Progenitor cell of endocrine pancreas (in vitro differentiated cells): ENCODE results near the gene NEURL1B. TPM values are rescaled to one million over a fixed set of nuclear protein-coding genes. Genes with fewer than 3 reads are reported as not detected.

Experiments
- DNase-seq: peaks from one replicate; pipeline ENCODE4 v3.0.0; 2021; ENCODE audit warnings: low spot score; ENCODE audit not compliant: unreplicated experiment
- H3K27ac Mint-ChIP-seq: 2 replicates; pipeline ENCODE4 v1.8.0; 2021; ENCODE audit warnings: mild to moderate bottlenecking, moderate library complexity, mixed read lengths
- H3K27me3 Mint-ChIP-seq: 2 replicates; pipeline ENCODE4 v1.8.0; 2021; ENCODE audit warnings: mixed read lengths
- H3K36me3 Mint-ChIP-seq: 2 replicates; pipeline ENCODE4 v1.8.0; 2022; ENCODE audit warnings: mixed read lengths; ENCODE audit not compliant: insufficient read depth
- H3K4me1 Mint-ChIP-seq: 2 replicates; pipeline ENCODE4 v1.8.0; 2021; ENCODE audit warnings: low read depth, mixed read lengths
- H3K4me3 Mint-ChIP-seq: 2 replicates; pipeline ENCODE4 v1.8.0; 2021; ENCODE audit warnings: low read depth, mild to moderate bottlenecking, moderate library complexity, mixed read lengths
- H3K9me3 Mint-ChIP-seq: 2 replicates; pipeline ENCODE4 v1.8.0; 2021; ENCODE audit warnings: low read depth, mixed read lengths
- total RNA-seq: library from RNA; stranded (reverse); gene quantifications from 2 replicates; pipeline ENCODE4 v1.2.1, GENCODE V29; 2021
- TF ChIP-seq, protein P1 (sequence below): fragments of 200-600 bp; sonication (generic); IDR thresholded peaks from one replicate; pipeline ENCODE4 v1.5.0; 2021; ENCODE audit warnings: antibody characterized with exemption, mild to moderate bottlenecking; ENCODE audit not compliant: unreplicated experiment

The NEURL1B gene
- total RNA-seq, 1 donor from 2014 or later: 4.0 TPM

GRCh38 chr5:172603251-172603806 lies 37.7 kb upstream of the NEURL1B start:
- TF ChIP-seq, protein P1, sequence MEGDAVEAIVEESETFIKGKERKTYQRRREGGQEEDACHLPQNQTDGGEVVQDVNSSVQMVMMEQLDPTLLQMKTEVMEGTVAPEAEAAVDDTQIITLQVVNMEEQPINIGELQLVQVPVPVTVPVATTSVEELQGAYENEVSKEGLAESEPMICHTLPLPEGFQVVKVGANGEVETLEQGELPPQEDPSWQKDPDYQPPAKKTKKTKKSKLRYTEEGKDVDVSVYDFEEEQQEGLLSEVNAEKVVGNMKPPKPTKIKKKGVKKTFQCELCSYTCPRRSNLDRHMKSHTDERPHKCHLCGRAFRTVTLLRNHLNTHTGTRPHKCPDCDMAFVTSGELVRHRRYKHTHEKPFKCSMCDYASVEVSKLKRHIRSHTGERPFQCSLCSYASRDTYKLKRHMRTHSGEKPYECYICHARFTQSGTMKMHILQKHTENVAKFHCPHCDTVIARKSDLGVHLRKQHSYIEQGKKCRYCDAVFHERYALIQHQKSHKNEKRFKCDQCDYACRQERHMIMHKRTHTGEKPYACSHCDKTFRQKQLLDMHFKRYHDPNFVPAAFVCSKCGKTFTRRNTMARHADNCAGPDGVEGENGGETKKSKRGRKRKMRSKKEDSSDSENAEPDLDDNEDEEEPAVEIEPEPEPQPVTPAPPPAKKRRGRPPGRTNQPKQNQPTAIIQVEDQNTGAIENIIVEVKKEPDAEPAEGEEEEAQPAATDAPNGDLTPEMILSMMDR: no peak
- Mint-ChIP-seq H3K36me3 (no peaks in the 10 kb centered on the region), H3K27ac (no peak overlapping the region), H3K4me1 (peaks cover 17% of the 10 kb centered on the region), H3K27me3 (peaks cover 26% of the 10 kb centered on the region), H3K4me3 (no peak overlapping the region), H3K9me3 (no peaks in the 10 kb centered on the region)
- DNase-seq: no peak

DNA sequence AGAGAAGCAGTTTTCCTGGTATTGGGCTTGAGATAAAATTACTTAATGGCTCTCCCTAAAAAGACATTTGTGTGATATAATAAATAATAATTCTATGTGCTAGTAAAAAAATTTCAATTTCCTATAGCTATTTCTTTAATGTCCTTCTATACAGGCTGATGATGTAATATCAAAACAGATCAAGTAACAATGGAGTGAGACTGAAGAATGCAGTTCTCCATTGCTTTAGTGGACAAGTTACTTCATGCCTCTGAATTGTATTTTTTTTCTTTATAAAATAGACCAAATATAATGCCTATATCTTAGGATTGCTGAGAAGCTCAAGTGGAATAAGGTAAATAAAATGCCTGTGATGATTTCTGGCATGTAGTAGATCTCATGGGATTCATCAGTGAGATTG lies 35.6 kb upstream of the NEURL1B start:
- H3K9me3 Mint-ChIP-seq: no peaks in the 10 kb centered on the region
- peaks cover 27% of the 10 kb centered on the region for H3K27me3 Mint-ChIP-seq
- TF ChIP-seq, protein P1: no peak
- H3K4me1 Mint-ChIP-seq: peaks cover 17% of the 10 kb centered on the region
- no peak overlapping the region for H3K4me3 Mint-ChIP-seq
- no peaks in the 10 kb centered on the region for H3K36me3 Mint-ChIP-seq
- DNase-seq: no peak
- no peak overlapping the region for H3K27ac Mint-ChIP-seq

GRCh38 chr5:172606156-172606785 lies 34.8 kb upstream of the NEURL1B start:
- H3K27ac Mint-ChIP-seq: no peak overlapping the region
- H3K9me3 Mint-ChIP-seq: no peaks in the 10 kb centered on the region
- H3K27me3 Mint-ChIP-seq: peaks cover 31% of the 10 kb centered on the region
- no peak for DNase-seq
- TF ChIP-seq, protein P1: no peak
- no peaks in the 10 kb centered on the region for H3K36me3 Mint-ChIP-seq
- peaks cover 15% of the 10 kb centered on the region for H3K4me1 Mint-ChIP-seq
- H3K4me3 Mint-ChIP-seq: no peak overlapping the region

DNA sequence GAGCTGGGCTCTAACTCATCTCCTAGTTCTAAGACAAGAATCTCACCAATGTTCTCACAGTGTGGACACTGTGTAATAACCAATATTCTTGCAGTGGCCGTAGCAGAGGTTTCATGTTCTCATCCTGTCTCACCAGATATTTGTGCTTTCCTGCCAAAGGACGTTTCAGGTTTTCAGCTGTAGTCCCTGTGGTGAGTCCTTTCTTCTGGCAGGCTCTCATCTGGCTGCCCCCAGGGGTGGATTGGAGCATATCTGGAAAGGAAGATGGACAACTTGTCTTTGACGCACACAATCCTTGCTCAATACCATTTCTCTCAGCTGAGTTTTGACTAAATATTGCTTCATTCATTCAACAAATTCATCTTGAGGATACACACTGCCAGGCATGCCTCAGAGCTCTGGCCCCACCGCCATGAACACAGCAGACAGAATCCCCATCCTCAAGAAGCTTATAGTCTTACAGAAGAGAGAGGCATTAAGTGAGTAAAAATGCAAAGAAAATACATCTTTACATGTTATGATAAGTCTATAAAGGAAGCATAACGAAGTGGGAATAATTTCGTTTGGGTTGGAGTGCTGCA lies 33.8 kb upstream of the NEURL1B start:
- Mint-ChIP-seq H3K36me3 (no peaks in the 10 kb centered on the region), H3K27ac (no peak overlapping the region), H3K4me3 (no peak overlapping the region), H3K4me1 (peaks cover 7% of the 10 kb centered on the region), H3K9me3 (no peaks in the 10 kb centered on the region), H3K27me3 (peaks cover 33% of the 10 kb centered on the region)
- TF ChIP-seq, protein P1: no peak
- DNase-seq: no peak

DNA sequence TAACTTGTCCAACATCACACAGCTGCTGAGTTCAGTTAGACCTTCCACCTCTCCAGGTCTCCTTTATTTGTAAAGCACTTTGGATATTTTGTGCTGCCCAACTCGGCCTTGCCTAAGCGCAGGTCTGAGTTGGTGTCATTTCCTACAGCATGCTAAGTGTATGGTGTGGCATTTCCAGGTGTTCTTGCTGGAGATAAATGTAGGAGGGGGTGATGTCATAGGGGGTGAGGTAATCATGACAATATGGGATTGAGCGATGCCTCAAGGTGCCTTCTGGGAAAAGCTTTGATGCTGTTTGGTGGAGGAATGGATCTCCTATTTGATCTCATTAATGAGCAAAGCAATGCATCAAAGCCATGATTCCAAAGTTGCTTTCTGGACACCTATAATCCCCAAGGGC lies 32.3 kb upstream of the NEURL1B start:
- TF ChIP-seq, protein P1: no peak
- Mint-ChIP-seq H3K9me3 (no peaks in the 10 kb centered on the region), H3K4me1 (no peaks in the 10 kb centered on the region), H3K36me3 (no peaks in the 10 kb centered on the region), H3K27ac (no peak overlapping the region), H3K27me3 (peaks cover 30% of the 10 kb centered on the region), H3K4me3 (no peak overlapping the region)
- DNase-seq: no peak
